Peyer's patch (tissue), 4 donors: ENCODE data around the gene TRPC1.

Source experiments
- POLR2A ChIP-seq, 2 donors: fragments of 450-650 bp; IDR thresholded peaks; one replicate each; pipeline ENCODE4 v1.5.1; 2017; ENCODE audit warnings: antibody characterized with exemption in 2 of 2, mild to moderate bottlenecking in 2 of 2, moderate library complexity in 2 of 2
- TF ChIP-seq, protein P1 (sequence below), 6 experiments: fragments of 450-650 bp in 4 of 6; fragments of 200-600 bp in 2 of 6; sonication (generic) in 1 of 6; IDR thresholded peaks; one replicate each; pipeline ENCODE4 v1.5.1; 2017 to 2019; ENCODE audit warnings: antibody characterized with exemption in 6 of 6, mild to moderate bottlenecking in 3 of 6, moderate library complexity in 1 of 6

DNA sequence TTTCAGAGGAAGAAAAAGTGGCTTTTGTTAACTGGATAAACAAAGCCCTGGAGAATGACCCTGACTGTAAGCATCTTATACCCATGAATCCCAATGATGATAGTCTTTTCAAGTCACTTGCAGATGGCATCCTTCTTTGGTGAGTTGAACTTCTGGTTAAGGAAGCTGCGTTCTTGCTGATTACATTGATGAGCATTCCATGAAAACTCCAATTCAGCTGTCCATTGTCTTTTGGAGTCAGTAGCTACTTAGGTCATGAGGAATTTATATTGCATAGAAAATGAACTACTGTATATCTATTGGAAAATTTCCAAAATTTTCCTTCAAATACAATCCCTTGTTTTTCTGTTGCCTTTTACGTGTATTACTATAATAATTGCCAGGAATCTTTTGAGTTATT is 47.7 kb upstream of the TRPC1 start:
- TF ChIP-seq, protein P1, sequence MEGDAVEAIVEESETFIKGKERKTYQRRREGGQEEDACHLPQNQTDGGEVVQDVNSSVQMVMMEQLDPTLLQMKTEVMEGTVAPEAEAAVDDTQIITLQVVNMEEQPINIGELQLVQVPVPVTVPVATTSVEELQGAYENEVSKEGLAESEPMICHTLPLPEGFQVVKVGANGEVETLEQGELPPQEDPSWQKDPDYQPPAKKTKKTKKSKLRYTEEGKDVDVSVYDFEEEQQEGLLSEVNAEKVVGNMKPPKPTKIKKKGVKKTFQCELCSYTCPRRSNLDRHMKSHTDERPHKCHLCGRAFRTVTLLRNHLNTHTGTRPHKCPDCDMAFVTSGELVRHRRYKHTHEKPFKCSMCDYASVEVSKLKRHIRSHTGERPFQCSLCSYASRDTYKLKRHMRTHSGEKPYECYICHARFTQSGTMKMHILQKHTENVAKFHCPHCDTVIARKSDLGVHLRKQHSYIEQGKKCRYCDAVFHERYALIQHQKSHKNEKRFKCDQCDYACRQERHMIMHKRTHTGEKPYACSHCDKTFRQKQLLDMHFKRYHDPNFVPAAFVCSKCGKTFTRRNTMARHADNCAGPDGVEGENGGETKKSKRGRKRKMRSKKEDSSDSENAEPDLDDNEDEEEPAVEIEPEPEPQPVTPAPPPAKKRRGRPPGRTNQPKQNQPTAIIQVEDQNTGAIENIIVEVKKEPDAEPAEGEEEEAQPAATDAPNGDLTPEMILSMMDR (IDR thresholded peaks at IDR 0.05), result no peak
- no peak for TF ChIP-seq POLR2A (IDR thresholded peaks at IDR 0.05)
